Left ventricle myocardium superior (tissue), 1 donor: ENCODE measurements around the gene KPNA4. TPM values are rescaled to one million over a fixed set of nuclear protein-coding genes. Genes with fewer than 3 reads are reported as not detected.
"Not testable (repeated sequence)": the region's sequence is repeated elsewhere in the genome, so short reads cannot be mapped to it uniquely, and the experiment has no call there.

ENCODE experiments used
- ATAC-seq: fragments of 200-7000 bp; cut with Tn5 transposase; one replicate; pipeline ENCODE4 v1.9.1; 2020; ENCODE audit warnings: mild to moderate bottlenecking, moderate library complexity
- DNase-seq: peaks from one replicate; pipeline ENCODE4 v3.0.0-alpha.2; 2020
- intact Hi-C: fragments of 100-400 bp; cut with micrococcal nuclease; formaldehyde crosslinking; loops from one replicate; pipeline ENCODE4 v1.11.0; 2022
- total RNA-seq: library from RNA; stranded (reverse); fragmentation: NEBNext Ultra II Directional; extraction: Animal tissue kit (Norgen Biotek cat#: 25700); gene quantifications from one replicate; pipeline ENCODE4 v1.2.1, GENCODE V29; 2021
- donor health status: DM: no; HTN: yes; CAD: no; lungs with severe emphysema.

The KPNA4 gene
- total RNA-seq, 1 donor from 2014 or later: 139 TPM

DNA sequence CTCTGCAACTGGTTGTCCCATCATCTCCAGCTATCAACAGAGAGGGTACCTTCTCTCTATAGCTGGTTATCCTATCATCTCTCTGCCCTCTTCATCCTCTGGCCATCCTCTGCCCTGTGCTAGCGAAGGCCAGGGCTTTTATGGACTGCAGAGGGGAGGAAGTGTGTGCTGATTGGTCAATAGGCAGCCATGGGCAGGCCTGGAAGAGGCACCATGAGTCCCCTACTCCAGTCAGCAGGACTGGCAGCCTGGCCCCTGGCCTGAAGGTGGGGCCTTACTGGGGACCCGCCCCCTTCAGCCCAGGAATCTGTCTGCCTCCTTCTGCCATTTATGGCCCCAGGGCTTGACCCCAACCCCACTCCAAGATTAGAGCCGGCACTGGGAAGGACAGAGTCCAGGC, 105.3 kb downstream of the KPNA4 start:
- intact Hi-C loops: no loop called here
- DNase-seq (no peak), ATAC-seq (no peak)

DNA sequence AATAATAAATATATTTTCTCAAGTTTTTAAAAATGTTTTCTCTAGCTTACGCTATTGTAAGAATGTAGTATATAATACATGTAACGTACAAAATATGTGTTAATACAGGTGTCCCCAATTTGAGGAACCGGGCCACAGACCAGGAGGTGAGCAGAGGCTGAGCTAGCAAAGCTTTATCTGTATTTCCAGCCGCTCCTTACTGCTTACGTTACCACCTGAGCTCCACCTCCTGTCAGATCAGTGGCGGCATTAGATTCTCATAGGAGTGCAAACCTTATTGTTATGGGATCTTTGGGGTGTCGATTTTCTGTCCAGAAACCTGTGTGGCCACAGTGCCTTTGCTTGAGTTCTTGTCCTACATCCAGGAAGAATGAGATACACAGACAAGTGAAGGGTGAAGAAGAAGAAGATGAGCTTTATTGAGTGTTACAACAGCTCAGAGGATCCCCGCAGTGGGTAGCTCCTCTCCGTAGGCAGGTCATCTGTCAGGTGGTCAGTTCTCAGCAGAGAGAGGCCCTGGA, 105.9 kb downstream of the KPNA4 start:
- ATAC-seq (no peak), DNase-seq (no peak)
- intact Hi-C loops: no loop called here

DNA sequence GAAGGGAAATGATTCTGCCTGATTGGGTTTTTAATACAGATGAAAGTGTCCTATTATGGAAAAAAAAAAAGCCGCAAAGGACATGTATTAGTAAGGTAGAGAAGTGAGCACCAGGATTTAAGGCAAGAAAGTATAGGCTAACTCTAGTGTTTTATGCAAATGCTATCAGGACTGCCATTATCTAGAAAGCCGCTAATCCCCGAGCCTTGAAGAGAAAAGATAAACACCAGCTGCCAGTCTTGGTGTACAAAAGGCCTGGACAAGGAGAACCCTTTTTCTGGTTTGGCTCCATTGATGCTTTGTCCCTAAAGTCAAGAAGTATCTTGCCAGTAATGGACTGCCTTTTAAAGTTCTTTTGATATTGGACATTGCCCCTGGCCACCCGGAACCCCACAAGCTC, 107.2 kb downstream of the KPNA4 start:
- ATAC-seq (no peak), DNase-seq (no peak)
- intact Hi-C loops: no loop called here

DNA sequence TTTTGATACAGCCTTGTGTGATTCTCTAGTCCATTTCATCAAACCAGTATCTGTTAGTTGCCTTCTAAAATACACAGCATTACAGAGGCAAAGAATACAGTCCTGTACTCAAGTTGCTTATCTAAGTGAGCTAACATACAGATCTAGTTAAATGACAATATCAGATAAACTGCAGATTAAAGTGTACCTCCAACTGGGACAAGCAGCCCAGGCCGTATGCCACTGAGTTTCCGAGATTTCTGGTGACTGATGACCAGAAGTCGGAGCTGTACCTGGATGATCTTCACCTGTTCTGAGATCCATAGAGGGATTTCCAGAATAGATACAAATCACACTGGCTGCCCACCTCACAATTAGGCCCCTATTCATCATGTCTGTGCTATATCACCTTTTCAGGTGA, 109.5 kb downstream of the KPNA4 start:
- intact Hi-C loops: no loop called here
- no peak for DNase-seq

DNA sequence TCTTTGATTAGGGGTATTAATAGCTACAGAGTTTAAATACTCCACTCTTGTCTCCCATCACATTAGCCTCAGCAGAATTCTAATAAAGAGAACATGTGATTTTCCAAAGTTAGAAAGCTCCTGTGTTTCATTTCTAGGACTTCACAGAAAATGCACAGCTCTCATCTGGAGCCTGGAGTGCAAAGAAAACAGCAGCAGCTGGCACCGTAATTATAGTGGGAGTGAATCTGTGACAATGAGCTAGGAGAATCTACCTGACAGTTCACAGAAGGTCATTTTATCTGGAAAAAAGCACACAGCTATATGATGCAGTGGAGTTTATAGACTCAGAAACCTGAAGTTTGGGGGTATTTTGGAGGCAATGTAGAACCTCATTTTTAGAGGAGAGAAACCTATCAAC, 110.4 kb downstream of the KPNA4 start:
- ATAC-seq (no peak), DNase-seq (no peak)
- intact Hi-C loops: no loop called here

More for the DNA sequence above, 109.5 kb downstream of the KPNA4 start:
- ATAC-seq: no peak

DNA sequence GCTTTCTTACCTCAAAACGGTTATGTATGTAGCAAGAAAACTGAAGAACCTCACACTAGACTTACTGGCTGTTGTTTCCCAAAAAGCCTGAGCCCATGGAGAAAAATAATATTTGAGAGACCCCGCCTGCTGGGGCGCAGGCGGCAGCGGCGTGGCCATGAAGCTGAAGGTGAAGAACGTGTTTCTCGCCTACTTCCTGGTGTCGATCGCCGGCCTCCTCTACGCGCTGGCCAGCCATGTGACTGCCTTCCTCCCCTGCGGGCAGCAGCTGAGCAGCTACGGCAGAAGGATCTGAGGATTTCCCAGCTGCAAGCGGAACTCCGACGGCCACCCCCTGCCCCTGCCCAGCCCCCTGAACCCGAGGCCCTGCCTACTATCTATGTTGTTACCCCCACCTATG, 113.1 kb downstream of the KPNA4 start:
- intact Hi-C loops, DNase-seq, ATAC-seq: not testable (repeated sequence)

DNA sequence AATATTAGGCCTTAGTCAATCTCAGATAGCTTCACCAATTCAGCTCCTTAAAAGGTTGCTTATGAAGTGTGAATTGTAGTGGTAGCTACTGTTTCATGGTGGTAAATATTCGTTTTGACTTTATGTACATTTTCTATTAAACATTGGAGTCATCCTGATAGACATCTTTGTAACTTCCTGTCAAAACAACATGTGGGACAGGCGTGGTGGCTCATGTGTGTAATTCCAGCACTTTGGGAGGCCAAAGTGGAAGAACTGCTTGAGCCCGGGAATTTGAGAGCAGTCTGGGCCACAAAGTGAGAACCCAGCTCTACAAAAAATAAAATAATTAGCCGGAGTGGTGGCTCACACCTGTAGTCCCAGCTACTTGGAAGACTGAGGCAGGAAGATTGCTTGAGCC, 113.8 kb downstream of the KPNA4 start:
- no peak for ATAC-seq
- no peak for DNase-seq
- intact Hi-C loops: no loop called here

DNA sequence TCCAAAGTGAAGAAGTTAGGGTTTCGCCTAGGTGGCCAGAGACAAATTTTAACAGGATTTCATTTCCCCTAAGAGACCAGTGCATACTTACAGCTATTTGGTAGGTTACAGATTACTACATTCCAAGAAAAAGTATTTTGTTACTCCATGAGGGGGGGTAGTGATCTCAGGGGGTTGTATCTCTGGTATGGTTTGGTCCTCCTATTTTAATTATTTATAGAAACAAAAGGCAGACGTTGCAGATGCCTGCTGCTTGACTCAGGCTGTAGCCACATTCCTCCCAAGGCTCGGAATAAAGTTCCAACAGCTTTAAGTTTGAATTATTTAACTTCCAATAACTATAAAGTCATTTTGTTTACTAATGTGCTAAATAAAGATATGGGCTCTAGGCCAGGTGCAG, 114.5 kb downstream of the KPNA4 start:
- intact Hi-C loops: no loop called here

DNA sequence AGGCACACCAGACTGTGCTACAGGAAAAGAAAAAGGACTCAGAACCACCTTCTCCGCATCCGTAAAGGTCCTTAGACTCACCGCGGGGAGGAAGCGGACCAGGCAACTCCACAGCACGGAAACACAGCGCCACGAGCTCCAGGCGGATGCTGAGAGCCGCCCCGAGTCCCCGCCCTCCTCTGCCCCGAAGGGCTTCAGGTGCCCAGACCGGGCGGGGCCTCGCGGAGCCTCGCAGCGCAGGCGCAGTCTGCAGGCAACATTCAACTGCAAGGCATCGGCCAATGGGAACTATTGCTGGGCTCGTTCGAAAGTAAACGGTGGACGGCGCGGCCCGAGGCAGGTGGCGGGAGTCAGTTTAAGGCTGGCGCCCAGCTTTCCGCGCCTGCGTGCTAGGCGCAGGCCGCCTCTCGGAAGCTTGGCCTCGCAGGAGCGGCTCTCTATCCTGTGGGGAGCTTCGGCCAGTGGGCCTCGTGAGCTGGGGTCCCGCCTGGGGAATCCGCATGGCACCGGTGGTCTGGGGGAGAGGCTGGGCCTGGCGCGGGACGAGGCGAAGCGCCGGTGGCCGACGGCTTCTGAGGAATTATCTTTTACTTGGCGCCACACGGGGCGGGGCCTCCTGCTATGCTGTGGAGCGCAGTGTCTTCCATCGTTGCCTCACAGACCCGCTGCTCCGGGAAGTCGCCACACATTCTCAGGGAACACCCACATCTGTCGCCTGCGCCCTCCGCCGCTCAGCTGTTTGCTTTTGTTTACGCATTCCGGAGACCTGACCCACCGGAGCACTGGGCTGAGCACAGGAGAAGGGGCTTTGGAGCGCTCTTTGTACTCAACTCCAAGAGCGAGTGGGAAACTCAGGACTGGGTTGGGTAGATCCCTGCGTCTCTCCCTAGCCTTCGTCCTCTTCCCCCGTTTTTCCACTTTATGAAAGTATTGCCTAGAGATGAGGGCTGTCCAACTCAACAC, 115.5 kb downstream of the KPNA4 start, which contains the start of gene TRIM59:
TSS of gene TRIM59 (minus strand) at position 151 of the 963 bp plus-strand sequence. CDS start 10,603 bp downstream, outside the sequence.
- DNase-seq (peak; percentile 86), ATAC-seq (peak; percentile 95)
- intact Hi-C loops: no loop called here

More for the DNA sequence above, 114.5 kb downstream of the KPNA4 start:
- ATAC-seq (no peak), DNase-seq (no peak)

DNA sequence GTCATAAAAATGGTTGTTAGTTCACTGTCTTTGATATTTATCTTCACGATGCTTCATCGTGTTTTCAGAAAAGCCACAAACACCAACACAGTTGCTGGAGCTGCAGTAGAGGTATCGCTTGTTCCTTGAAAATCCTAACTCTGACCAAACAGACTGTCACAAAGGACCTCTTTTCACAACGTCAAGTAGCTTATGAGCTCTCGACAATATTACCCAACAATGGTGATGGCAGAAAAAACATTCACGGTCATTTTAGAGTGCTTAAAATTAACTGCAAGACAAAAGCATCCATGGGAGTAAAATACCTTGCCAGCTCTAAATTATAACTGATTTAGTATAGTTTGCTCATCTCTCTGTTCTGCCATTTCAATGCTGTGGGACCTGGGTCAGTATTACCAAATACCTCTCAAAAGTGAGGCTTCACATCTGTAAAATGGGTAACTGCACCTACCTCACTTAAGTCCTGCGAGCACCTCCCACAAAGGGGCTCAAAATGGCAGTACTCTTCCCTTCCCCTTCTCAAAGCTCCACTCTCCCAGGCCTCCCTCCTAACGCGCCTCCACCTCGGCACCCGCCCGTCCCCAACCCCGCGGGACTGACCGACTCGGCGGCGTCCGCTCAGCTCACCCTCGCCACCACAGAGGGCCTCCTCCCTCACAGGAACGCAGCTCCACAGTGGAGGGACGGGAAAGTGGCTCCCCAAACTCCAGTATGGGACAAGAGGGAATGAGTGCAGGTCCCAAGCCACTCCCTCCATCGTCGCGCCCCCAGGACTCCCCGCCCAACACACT, 116.3 kb downstream of the KPNA4 start:
- intact Hi-C loops: no loop called here
- DNase-seq (peak; percentile 32), ATAC-seq (peak; percentile 58)

DNA sequence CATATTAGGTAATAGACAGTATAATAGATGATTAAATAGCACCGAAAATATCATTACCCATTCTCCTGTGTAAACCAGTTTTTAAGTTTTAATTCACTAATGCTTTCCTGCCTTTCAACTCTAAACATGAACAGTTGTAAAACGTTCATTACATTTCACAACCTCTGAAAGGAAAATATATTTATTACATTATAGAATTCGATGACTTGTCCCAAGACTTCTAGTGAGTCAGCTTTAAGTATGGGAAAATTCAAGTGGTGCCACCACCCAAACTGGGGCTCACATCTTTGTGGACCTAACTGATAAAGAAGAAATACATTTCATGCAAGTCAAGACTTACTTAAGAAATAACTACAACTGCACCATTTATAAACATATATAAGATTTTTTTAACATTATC, 117.8 kb downstream of the KPNA4 start:
- intact Hi-C loops: no loop called here

DNA sequence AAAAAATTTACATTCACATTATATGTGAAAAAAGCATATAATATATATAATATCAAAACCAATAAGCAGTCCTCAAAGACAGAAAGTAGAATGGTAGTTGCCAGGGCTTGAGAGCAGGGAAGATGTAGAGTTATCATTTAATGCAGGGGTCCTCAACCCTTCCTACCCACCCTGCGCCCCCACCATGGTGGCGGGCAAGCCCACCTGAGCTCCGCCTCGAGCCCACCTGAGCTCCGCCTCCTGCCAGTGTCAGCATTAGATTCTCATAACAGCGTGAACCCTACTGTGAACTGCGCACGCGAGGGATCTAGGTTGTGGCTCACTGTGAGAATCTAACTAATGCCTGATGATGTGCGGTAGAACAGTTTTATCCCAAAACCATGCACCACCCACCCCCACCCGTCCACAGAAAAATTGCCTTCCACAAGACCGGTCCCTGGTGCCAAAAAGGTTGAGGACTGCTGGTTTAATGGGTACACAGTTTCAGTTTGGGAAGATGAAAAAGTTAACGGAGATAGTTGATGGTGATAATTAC, 118.8 kb downstream of the KPNA4 start:
- ATAC-seq (no peak), DNase-seq (no peak)
- intact Hi-C loops: no loop called here

More for the DNA sequence above, 117.8 kb downstream of the KPNA4 start:
- ATAC-seq: no peak
- DNase-seq: no peak

DNA sequence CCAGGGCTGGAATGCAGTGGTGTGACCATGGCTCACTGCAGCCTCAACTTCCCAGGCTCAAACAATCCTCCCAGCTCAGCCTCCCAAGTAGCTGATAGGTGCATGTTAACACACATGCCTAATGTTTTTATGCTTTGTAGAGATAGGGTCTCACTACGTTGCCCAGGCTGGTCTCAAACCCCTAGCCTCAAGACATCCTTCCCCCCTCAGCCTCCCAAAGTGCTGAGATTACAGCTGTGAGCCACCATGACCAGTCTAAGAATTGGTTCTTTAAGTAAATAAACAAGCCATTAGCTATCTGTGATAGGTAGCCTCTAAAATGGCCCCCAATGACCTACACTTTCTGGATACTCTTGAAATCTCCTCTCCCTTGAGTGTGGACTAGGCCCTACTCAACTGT, 119.5 kb downstream of the KPNA4 start:
- DNase-seq (no peak), ATAC-seq (no peak)
- intact Hi-C loops: no loop called here

Other genes starting within 250 kb of the KPNA4 start
- 9.8 TPM for gene IFT80, start 166.3 kb downstream of the KPNA4 start, total RNA-seq
- 19.4 TPM for gene SMC4, start 165.9 kb downstream of the KPNA4 start, total RNA-seq
- 0.40 TPM for gene TRIM59, start 115.8 kb downstream of the KPNA4 start, total RNA-seq
- not detected for gene ARL14, start 111.6 kb upstream of the KPNA4 start, total RNA-seq
- 56.4 TPM for gene PPM1L, start 190.7 kb upstream of the KPNA4 start, total RNA-seq